ENCODE results near the gene RRP1B. TPM values are rescaled to one million over a fixed set of nuclear protein-coding genes. Genes with fewer than 3 reads are reported as not detected.

RRP1B gene
- total RNA-seq, result 25.0 and 45.7 TPM in 2 replicates

GRCh38 chr21:43659136-43660000, at the start of gene RRP1B, which contains the start of gene HSF2BP:
Gene RRP1B (plus strand): TSS chr21:43659560. CDS start chr21:43659665, 105 bp downstream.
Gene HSF2BP (minus strand): TSS chr21:43659488. CDS start chr21:43658096, 1,392 bp downstream.

GRCh38 chr21:43718872-43719747, 59.8 kb downstream of the RRP1B start, which contains the start of gene PDXK:
Gene PDXK (plus strand): TSS chr21:43719129. CDS start chr21:43719295, 166 bp downstream.

Small RNA genes lying within 50 kb of the gene (small RNA-seq; reads per million reads assigned to genes)
- gene MIR6070, result not detected

Other genes with a start within 250 kb of the RRP1B start
- gene SIK1, start 232.4 kb upstream of the RRP1B start, total RNA-seq, result under 0.01 and 0.39 TPM in 2 replicates
- gene HSF2BP, start 72 bp upstream of the RRP1B start, total RNA-seq, result 0.20 and 0.73 TPM in 2 replicates
- gene PDXK, start 59.6 kb downstream of the RRP1B start, total RNA-seq, result 52.5 and 58.8 TPM in 2 replicates
- 23.5 and 28.3 TPM in 2 replicates for gene CSTB, start 116.7 kb downstream of the RRP1B start, total RNA-seq
- 24.3 and 30.3 TPM in 2 replicates for gene RRP1, start 130.0 kb downstream of the RRP1B start, total RNA-seq
- gene AGPAT3, start 205.7 kb downstream of the RRP1B start, total RNA-seq, result 25.4 and 34.2 TPM in 2 replicates